Measurements from ENCODE around the gene ZCCHC14.

GRCh38 chr16:87541872-87542234 lies 49.0 kb upstream of the ZCCHC14 start:
- TF ChIP-seq FOS (IDR thresholded peaks at IDR 0.05; ENCODE audit: borderline replicate concordance, extremely low read depth, insufficient read length) (no peak), REST (IDR thresholded peaks at IDR 0.05; ENCODE audit: low read depth, low read length) (no peak), POLR2A (IDR thresholded peaks at IDR 0.05; ENCODE audit: low read depth, low read length) (no peak), POLR2AphosphoS5 (IDR thresholded peaks at IDR 0.05; ENCODE audit: low read length) (no peak)
